ENCODE data around the gene MYLK2.

Gene MYLK2

DNA sequence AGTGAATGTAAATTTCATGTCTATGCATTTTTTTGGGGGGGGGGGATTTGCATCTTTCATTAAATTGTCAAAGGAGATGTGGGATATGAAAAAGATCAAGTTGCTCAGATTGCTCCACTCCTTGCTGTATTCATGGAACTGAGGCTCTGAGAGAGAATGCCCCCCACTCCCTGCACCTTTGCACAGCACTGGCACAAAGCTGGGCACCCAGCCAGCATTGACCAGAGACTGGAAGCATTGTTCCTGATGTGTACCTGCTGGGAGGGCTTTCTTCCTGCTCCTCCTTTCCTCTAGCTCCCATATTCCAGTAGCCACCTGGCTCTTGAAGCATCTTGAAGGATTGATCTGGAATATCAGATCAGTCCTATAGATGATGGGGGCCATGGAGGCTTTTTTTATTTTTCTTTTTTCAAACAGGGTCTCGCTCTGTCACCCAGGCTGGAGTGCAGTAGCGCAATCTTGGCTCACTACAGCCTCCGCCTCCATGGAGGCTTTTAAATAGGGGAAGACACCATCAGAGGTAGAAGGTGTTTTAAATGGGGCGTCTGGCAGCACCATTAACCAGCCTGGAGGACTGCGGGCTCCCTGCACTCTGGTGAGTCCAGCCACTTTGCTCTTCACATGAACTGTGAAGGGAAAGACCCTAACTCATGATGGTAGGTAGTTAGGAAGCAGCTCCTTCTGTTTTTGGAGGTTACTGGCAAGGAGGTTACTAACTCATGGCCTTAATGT lies 40.3 kb downstream of the MYLK2 start:
- no peak for DNase-seq (ENCODE audit: low spot score)
- TF ChIP-seq, protein P1, sequence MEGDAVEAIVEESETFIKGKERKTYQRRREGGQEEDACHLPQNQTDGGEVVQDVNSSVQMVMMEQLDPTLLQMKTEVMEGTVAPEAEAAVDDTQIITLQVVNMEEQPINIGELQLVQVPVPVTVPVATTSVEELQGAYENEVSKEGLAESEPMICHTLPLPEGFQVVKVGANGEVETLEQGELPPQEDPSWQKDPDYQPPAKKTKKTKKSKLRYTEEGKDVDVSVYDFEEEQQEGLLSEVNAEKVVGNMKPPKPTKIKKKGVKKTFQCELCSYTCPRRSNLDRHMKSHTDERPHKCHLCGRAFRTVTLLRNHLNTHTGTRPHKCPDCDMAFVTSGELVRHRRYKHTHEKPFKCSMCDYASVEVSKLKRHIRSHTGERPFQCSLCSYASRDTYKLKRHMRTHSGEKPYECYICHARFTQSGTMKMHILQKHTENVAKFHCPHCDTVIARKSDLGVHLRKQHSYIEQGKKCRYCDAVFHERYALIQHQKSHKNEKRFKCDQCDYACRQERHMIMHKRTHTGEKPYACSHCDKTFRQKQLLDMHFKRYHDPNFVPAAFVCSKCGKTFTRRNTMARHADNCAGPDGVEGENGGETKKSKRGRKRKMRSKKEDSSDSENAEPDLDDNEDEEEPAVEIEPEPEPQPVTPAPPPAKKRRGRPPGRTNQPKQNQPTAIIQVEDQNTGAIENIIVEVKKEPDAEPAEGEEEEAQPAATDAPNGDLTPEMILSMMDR (IDR thresholded peaks at IDR 0.05; ENCODE audit: extremely low read depth, missing control alignments): no peak

DNA sequence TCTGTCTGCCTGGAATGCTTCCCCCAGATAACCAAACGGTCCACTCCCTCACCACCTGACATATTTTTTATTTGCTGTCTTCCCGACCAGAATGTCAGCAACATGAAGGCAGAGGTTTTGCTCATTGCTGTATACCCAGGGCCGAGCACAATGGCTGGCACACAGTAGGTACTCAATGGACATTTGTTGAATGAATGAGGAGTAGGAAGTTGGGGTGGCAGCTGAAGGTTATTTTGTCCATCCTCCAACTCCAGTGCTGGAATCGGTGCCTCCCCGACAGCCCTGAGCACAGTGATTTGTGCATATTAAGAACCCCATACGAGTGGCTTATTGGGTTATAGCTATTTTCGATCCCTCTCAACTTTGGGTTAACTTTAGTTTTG lies 40.8 kb downstream of the MYLK2 start:
- TF ChIP-seq, protein P1 (IDR thresholded peaks at IDR 0.05; ENCODE audit: extremely low read depth, missing control alignments): no peak
- DNase-seq (ENCODE audit: low spot score): no peak

DNA sequence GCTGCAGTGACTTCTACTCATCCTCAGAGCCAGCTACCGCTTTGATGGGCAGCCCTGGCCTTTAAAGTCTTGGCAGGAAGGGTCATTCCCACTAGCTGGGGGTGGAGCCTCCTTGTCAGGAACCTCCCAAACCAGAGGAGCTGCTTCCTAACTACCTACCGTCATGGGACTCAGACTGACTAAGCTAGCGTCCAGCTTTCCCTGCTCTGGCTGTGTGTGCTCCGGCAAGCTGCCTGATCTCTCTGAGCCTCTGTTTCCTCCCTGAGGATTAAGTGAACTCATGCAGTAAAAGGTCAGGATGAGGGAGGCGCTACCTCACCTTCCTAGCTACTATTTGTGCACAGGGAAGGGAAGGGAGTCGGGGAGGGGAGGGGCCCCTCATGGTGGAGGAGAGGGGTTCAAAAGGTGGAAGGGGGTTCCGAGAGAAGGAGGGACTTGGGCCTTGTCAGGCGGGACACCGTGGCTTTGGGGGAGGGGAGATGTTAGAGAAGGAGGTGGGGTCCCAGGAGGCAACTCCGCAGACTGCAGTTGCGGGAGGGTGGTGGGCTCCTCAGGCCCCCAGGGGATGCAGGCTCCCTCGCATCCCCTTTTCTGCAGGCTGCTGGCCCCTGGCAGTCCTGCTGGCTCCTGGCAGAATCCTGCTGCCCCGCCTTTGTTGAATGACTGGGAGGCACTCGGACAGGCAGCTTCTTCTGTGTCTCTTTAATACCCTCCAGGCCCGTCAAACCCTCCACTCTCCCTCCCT lies 41.4 kb downstream of the MYLK2 start:
- no peak for DNase-seq (ENCODE audit: low spot score)
- TF ChIP-seq, protein P1 (IDR thresholded peaks at IDR 0.05; ENCODE audit: extremely low read depth, missing control alignments): no peak

DNA sequence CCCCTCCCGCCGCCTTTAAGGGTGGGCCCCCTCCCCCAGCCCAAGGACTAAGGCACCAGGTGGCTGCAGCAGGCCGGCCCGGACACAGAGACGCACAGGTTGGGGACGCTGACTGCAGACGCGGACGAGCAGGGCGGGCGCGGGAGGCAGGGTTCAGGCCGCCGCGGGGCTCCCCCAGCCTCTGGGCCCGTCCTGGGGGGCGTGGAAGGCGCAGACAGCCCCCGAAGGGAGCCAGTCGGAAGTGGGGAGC lies 41.9 kb downstream of the MYLK2 start:
- TF ChIP-seq, protein P1 (IDR thresholded peaks at IDR 0.05; ENCODE audit: extremely low read depth, missing control alignments): no peak
- no peak for DNase-seq (ENCODE audit: low spot score)

DNA sequence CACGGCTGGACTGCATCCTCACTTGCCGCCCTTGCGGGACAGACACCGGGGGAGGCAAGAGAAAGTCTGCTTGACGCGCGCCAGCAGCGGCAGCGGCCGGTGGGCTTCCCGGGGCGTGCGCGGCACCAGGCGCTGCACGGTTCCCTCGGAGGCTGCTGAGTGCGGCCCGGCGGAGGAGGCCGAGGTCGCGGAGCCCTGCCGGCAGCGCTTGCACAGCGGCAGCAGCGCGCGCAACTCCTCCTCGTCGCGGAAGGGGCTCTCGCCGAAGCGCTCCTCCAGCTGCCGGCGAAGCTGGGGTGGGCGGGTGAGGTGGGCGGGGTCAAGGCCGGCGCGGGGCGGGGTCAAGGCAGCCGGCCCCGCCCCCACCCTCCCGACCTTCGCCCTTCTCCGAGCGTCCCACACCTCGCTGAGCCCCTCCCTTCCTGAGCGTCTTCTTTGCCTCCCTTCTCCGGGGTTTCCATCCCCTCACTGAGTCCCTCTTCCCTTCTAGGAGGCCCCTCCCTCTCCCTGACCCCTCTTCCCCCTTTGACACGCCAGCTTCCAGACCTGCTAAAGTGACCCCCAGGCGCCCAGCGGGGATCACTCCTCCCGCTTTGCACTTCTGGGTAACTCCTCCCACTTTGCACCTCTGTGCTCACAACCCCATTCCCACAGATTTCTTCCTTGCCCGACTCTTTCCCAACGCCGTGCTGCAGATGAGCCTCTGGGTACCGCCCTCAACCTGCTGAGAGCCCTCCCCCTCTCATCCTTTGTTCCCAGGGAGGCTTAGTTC lies 42.4 kb downstream of the MYLK2 start:
- DNase-seq (ENCODE audit: low spot score): peak; percentile 95
- TF ChIP-seq, protein P1 (IDR thresholded peaks at IDR 0.05; ENCODE audit: extremely low read depth, missing control alignments): no peak

DNA sequence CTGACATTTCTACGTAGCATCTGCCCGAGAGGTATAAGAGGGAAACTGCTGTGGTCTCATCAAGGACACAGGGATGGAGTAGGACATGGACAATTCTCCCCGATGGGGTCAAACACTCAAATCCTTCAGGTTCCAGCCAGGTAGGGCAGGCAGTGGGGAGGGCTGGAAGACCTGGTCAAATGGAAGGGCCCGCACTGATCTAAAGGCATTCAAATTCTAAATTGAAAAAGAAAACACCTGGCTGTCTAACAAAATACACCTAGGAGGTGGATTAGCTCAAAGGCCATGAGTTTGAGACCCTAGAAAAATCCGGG lies 43.0 kb downstream of the MYLK2 start:
- no peak for DNase-seq (ENCODE audit: low spot score)
- TF ChIP-seq, protein P1 (IDR thresholded peaks at IDR 0.05; ENCODE audit: extremely low read depth, missing control alignments): no peak

DNA sequence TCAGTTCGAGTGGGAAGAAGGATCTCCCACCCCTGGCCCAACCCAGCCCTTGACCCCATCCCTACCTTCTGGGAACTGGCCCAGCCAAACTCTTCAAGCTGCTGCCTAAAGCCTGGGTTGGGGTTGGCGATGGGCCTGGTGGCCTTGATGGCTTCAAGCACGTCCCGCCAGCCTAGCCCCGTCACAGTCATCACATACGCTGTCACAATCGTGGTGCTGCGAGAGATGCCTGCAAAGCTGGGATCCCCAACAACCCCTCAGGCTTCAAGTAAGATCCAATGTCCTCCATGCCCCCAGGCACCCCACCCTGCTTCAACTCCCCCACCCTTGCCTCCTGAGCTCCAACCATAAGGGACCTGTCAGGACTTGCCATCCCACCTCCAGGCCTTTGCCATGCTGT lies 43.4 kb downstream of the MYLK2 start:
- DNase-seq (ENCODE audit: low spot score): no peak
- TF ChIP-seq, protein P1 (IDR thresholded peaks at IDR 0.05; ENCODE audit: extremely low read depth, missing control alignments): no peak
